B cell (primary cell): Measurements from ENCODE around the gene GPR183.

ENCODE experiments used
- CTCF ChIP-seq: fragments of 200-600 bp; IDR thresholded peaks from one replicate; pipeline ENCODE4 v1.8.0; 2022; ENCODE audit warnings: antibody characterized with exemption, mild to moderate bottlenecking
- EZH2 ChIP-seq: IDR thresholded peaks from 2 replicates; pipeline ENCODE4 v1.6.1; 2012; ENCODE audit warnings: borderline replicate concordance, low read depth, mild to moderate bottlenecking, moderate library complexity, low read length; ENCODE audit not compliant: insufficient read depth, poor library complexity, severe bottlenecking

- TF ChIP-seq CTCF (no peak), EZH2 (no peak)
These were observed 13.7 kb upstream of the GPR183 start for GRCh38 chr13:99320693-99321481.
